Stimulated activated CD4-positive, alpha-beta T cell treated with anti-CD3 and anti-CD28 coated beads, Interleukin-4, amount 100 ng/mL, for 48 hours (primary cell): Measurements from ENCODE around the gene FGGY.
"Not testable (repeated sequence)": the region's sequence is repeated elsewhere in the genome, so short reads cannot be mapped to it uniquely, and the experiment has no call there.

Experiments
- DNase-seq, 2 donors: peaks; one replicate each; pipeline ENCODE4 v3.0.0-alpha.2; 2020; ENCODE audit warnings: low read depth in 2 of 2

FGGY gene

GRCh38 chr1:59545830-59546229, 248.9 kb downstream of the FGGY start:
- DNase-seq: no peak

- no peak for DNase-seq
Measured at GRCh38 chr1:59549066-59549837, 252.4 kb downstream of the FGGY start.

- no peak for DNase-seq
Measured at GRCh38 chr1:59549903-59550302, 253.0 kb downstream of the FGGY start.

GRCh38 chr1:59552007-59552406, 255.1 kb downstream of the FGGY start:
- no peak for DNase-seq

GRCh38 chr1:59553371-59553770, 256.5 kb downstream of the FGGY start:
- DNase-seq: no peak

- DNase-seq: no peak
Measured at GRCh38 chr1:59554011-59554663, 257.2 kb downstream of the FGGY start.

GRCh38 chr1:59554752-59555151, 257.9 kb downstream of the FGGY start:
- DNase-seq: no peak

GRCh38 chr1:59556398-59556797, 259.5 kb downstream of the FGGY start:
- DNase-seq: no peak

- DNase-seq: no peak
Measured at GRCh38 chr1:59556802-59557548, 260.1 kb downstream of the FGGY start.

- DNase-seq: no peak
Measured at GRCh38 chr1:59557549-59557885, 260.6 kb downstream of the FGGY start.

GRCh38 chr1:59558580-59558979, 261.7 kb downstream of the FGGY start:
- DNase-seq: not testable (repeated sequence)

GRCh38 chr1:59560807-59561450, 264.0 kb downstream of the FGGY start:
- no peak for DNase-seq

GRCh38 chr1:59561796-59562195, 264.9 kb downstream of the FGGY start:
- no peak for DNase-seq

GRCh38 chr1:59564192-59564891, 267.4 kb downstream of the FGGY start:
- DNase-seq: no peak

- DNase-seq: no peak
Measured at GRCh38 chr1:59565611-59566410, 268.9 kb downstream of the FGGY start.

- DNase-seq: no peak
Measured at GRCh38 chr1:59568158-59568935, 271.5 kb downstream of the FGGY start.

- DNase-seq: no peak
Measured at GRCh38 chr1:59569198-59569597, 272.3 kb downstream of the FGGY start.

- peak in 1 of 2 donors; percentile 2 for DNase-seq
Measured at GRCh38 chr1:59570524-59570923, 273.6 kb downstream of the FGGY start.

GRCh38 chr1:59574085-59574484, 277.2 kb downstream of the FGGY start:
- DNase-seq: no peak

GRCh38 chr1:59577774-59578173, 280.9 kb downstream of the FGGY start:
- no peak for DNase-seq
